NB4 (cell line): Measurements from ENCODE around the gene SND1.

Source experiments
- CTCF ChIP-seq: IDR thresholded peaks from one replicate; pipeline ENCODE4 v1.5.1; 2012; ENCODE audit warnings: low read depth, low read length
- MYC ChIP-seq: IDR thresholded peaks from 2 replicates; pipeline ENCODE4 v1.6.1; 2011; ENCODE audit warnings: low read depth, low read length
- POLR2A ChIP-seq: IDR thresholded peaks from 2 replicates; pipeline ENCODE4 v1.6.1; 2011; ENCODE audit warnings: mild to moderate bottlenecking; ENCODE audit not compliant: insufficient read length; ENCODE audit errors: extremely low read depth
- TF ChIP-seq, protein P1 (sequence below): IDR thresholded peaks from 2 replicates; pipeline ENCODE4 v1.6.1; 2011; ENCODE audit warnings: low read depth, low read length

DNA sequence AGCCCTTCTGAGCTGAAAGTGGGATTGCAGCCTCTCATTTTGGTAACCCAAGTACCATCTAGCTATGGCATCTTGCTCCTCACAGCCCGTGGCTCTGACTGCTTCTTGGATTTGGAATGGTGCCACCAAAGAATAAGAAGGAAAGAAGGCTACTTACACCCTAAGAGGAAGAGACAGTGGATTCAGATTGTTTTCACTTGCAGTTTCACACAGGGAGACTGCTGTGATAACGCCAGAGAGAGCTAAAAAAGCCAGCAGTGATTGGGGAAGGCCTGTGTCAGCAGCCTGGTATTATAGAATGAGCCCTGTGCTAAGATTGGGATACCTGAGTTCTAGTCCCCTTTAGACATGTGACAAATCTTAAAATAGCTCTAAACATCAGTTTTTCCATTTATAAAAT is 382.8 kb downstream of the SND1 start:
- TF ChIP-seq CTCF: no peak
- TF ChIP-seq, protein P1, sequence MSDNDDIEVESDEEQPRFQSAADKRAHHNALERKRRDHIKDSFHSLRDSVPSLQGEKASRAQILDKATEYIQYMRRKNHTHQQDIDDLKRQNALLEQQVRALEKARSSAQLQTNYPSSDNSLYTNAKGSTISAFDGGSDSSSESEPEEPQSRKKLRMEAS: no peak
- TF ChIP-seq POLR2A: no peak
- no peak for TF ChIP-seq MYC
